Astrocyte (in vitro differentiated cells and primary cell): ENCODE results near the gene CHMP4B. TPM values are rescaled to one million over a fixed set of nuclear protein-coding genes. Genes with fewer than 3 reads are reported as not detected.

Experiments
- DNase-seq: peaks from one replicate; pipeline ENCODE4 v3.0.0-alpha.2; 2010; ENCODE audit warnings: low read depth
- FAIRE-seq: peaks from 2 replicates; lab custom pipeline; 2011; peaks lifted over from hg19 to GRCh38; lab: Jason Lieb, UNC
- H2AFZ ChIP-seq: 2 replicates; pipeline ENCODE4 v1.6.0; 2012; ENCODE audit warnings: low read depth, low read length, inconsistent platforms
- H3K27ac ChIP-seq: 2 replicates; pipeline ENCODE4 v1.5.1; 2011; ENCODE audit warnings: low read depth, low read length, inconsistent platforms
- H3K27me3 ChIP-seq: 2 replicates; pipeline ENCODE4 v1.6.0; 2011; ENCODE audit warnings: low read length, inconsistent platforms; ENCODE audit not compliant: insufficient read depth
- H3K36me3 ChIP-seq: 2 replicates; pipeline ENCODE4 v1.5.1; 2011; ENCODE audit warnings: low read length, inconsistent platforms; ENCODE audit not compliant: insufficient read depth
- H3K4me1 ChIP-seq: 2 replicates; pipeline ENCODE4 v1.5.1; 2011; ENCODE audit warnings: low read length, inconsistent platforms; ENCODE audit not compliant: insufficient read depth
- H3K4me2 ChIP-seq: 2 replicates; pipeline ENCODE4 v1.6.0; 2012; ENCODE audit warnings: low read length, inconsistent platforms
- H3K4me3 ChIP-seq: 2 replicates; pipeline ENCODE4 v1.5.1; 2011; ENCODE audit warnings: low read depth, mild to moderate bottlenecking, low read length, inconsistent platforms; ENCODE audit not compliant: insufficient read depth
- H3K79me2 ChIP-seq: 2 replicates; pipeline ENCODE4 v1.6.0; 2012; ENCODE audit warnings: mild to moderate bottlenecking, low read length, inconsistent platforms; ENCODE audit not compliant: insufficient read depth
- H3K9ac ChIP-seq: 2 replicates; pipeline ENCODE4 v1.6.0; 2012; ENCODE audit warnings: mild to moderate bottlenecking, low read length, inconsistent platforms
- H3K9me3 ChIP-seq: 2 replicates; pipeline ENCODE4 v1.5.1; 2012; ENCODE audit warnings: low read depth, mild to moderate bottlenecking, low read length, inconsistent platforms; ENCODE audit not compliant: insufficient read depth
- H4K20me1 ChIP-seq: 2 replicates; pipeline ENCODE4 v1.6.0; 2012; ENCODE audit warnings: low read length, inconsistent platforms; ENCODE audit not compliant: insufficient read depth
- H3K27ac Mint-ChIP-seq: one replicate; pipeline ENCODE4 v1.8.0; 2021; ENCODE audit warnings: mild to moderate bottlenecking, mixed read lengths; ENCODE audit not compliant: unreplicated experiment
- H3K27me3 Mint-ChIP-seq: one replicate; pipeline ENCODE4 v1.8.0; 2021; ENCODE audit warnings: low read depth, mixed read lengths; ENCODE audit not compliant: unreplicated experiment
- H3K36me3 Mint-ChIP-seq: one replicate; pipeline ENCODE4 v1.8.0; 2021; ENCODE audit warnings: low read depth, mixed read lengths; ENCODE audit not compliant: unreplicated experiment
- H3K4me1 Mint-ChIP-seq: one replicate; pipeline ENCODE4 v1.8.0; 2021; ENCODE audit warnings: low read depth, mixed read lengths; ENCODE audit not compliant: unreplicated experiment
- H3K4me3 Mint-ChIP-seq: one replicate; pipeline ENCODE4 v1.8.0; 2021; ENCODE audit warnings: mild to moderate bottlenecking, moderate library complexity, mixed read lengths; ENCODE audit not compliant: unreplicated experiment
- H3K9me3 Mint-ChIP-seq: one replicate; pipeline ENCODE4 v1.8.0; 2021; ENCODE audit warnings: mild to moderate bottlenecking, mixed read lengths; ENCODE audit not compliant: unreplicated experiment
- EZH2 ChIP-seq: IDR thresholded peaks from 2 replicates; pipeline ENCODE4 v1.6.1; 2012; ENCODE audit warnings: mild to moderate bottlenecking, low read length, inconsistent platforms; ENCODE audit not compliant: insufficient read depth
- total RNA-seq: library from RNA; stranded (reverse); gene quantifications from 2 replicates; pipeline ENCODE4 v1.2.1, GENCODE V29; 2021
- TF ChIP-seq, protein P1 (sequence below): IDR thresholded peaks from 2 replicates; pipeline ENCODE4 v1.5.1; 2011; ENCODE audit warnings: low read depth, mild to moderate bottlenecking, inconsistent platforms, low read length, moderate library complexity; ENCODE audit not compliant: insufficient read depth

CHMP4B gene
- total RNA-seq, 1 donor from 2014 or later = 90.6 TPM

DNA sequence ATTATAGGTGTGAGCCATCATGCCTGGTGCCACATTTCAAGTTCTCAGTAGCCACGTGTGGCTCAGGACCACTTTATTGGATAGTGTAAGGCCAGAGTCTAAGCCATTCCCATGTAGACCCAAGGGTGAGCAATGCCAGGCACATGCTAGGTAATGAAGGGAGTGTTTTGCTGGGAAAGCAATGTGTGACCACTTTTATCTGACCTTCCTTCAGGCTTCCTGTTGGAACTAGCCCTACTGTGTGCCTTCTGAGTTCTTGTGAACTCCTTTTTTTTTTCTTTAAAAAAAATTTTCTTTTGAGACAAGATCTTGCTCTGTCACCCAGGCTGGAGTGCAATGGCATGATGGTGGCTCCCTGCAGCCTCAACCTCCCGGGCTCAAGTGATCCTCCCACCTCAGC, 46.0 kb upstream of the CHMP4B start:
- DNase-seq (no peak), FAIRE-seq (no peak)
- Histone ChIP-seq H3K4me3 (no peak overlapping the region), H3K36me3 (no peaks in the 10 kb centered on the region), H3K27ac (no peak overlapping the region), H3K4me1 (no peaks in the 10 kb centered on the region), H2AFZ (no peak overlapping the region), H3K27me3 (no peaks in the 10 kb centered on the region), H4K20me1 (no peaks in the 10 kb centered on the region), H3K4me2 (no peak overlapping the region), H3K9me3 (no peaks in the 10 kb centered on the region), H3K79me2 (no peaks in the 10 kb centered on the region), H3K9ac (no peak overlapping the region)
- no peaks in the 10 kb centered on the region for H3K27me3 Mint-ChIP-seq
- no peak overlapping the region for H3K4me3 Mint-ChIP-seq
- TF ChIP-seq, protein P1, sequence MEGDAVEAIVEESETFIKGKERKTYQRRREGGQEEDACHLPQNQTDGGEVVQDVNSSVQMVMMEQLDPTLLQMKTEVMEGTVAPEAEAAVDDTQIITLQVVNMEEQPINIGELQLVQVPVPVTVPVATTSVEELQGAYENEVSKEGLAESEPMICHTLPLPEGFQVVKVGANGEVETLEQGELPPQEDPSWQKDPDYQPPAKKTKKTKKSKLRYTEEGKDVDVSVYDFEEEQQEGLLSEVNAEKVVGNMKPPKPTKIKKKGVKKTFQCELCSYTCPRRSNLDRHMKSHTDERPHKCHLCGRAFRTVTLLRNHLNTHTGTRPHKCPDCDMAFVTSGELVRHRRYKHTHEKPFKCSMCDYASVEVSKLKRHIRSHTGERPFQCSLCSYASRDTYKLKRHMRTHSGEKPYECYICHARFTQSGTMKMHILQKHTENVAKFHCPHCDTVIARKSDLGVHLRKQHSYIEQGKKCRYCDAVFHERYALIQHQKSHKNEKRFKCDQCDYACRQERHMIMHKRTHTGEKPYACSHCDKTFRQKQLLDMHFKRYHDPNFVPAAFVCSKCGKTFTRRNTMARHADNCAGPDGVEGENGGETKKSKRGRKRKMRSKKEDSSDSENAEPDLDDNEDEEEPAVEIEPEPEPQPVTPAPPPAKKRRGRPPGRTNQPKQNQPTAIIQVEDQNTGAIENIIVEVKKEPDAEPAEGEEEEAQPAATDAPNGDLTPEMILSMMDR = no peak
- no peak for TF ChIP-seq EZH2
- H3K27ac Mint-ChIP-seq = no peak overlapping the region
- H3K36me3 Mint-ChIP-seq = peaks cover 10% of the 10 kb centered on the region
- no peaks in the 10 kb centered on the region for H3K4me1 Mint-ChIP-seq
- H3K9me3 Mint-ChIP-seq = no peaks in the 10 kb centered on the region

DNA sequence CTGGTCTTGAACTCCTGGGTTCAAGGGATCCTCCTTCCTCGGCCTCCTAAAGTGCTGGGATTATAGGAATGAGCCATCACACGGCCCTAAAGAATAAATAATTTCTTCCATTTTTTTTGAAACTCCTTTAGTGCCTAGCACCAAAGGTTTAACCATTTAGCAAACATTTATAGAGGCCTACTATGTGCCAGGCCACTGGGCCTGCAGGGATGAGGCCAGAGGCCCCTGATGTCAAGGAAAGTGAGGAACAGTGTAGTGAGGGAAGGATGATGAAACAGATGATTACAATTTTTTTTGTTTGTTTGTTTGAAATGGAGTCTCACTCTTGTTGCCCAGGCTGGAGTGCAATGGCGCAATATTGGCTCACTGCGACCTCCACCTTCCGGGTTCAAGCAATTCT, 45.6 kb upstream of the CHMP4B start:
- Mint-ChIP-seq H3K27ac (no peak overlapping the region), H3K4me1 (no peaks in the 10 kb centered on the region), H3K9me3 (no peaks in the 10 kb centered on the region), H3K36me3 (peaks cover 10% of the 10 kb centered on the region), H3K27me3 (no peaks in the 10 kb centered on the region), H3K4me3 (no peak overlapping the region)
- Histone ChIP-seq H3K27ac (no peak overlapping the region), H3K79me2 (no peaks in the 10 kb centered on the region), H4K20me1 (no peaks in the 10 kb centered on the region), H2AFZ (no peak overlapping the region), H3K9ac (no peak overlapping the region), H3K4me3 (no peak overlapping the region), H3K9me3 (no peaks in the 10 kb centered on the region), H3K27me3 (no peaks in the 10 kb centered on the region), H3K4me2 (no peak overlapping the region), H3K36me3 (no peaks in the 10 kb centered on the region), H3K4me1 (no peaks in the 10 kb centered on the region)
- no peak for TF ChIP-seq EZH2
- TF ChIP-seq, protein P1 = no peak
- no peak for FAIRE-seq
- DNase-seq = no peak

DNA sequence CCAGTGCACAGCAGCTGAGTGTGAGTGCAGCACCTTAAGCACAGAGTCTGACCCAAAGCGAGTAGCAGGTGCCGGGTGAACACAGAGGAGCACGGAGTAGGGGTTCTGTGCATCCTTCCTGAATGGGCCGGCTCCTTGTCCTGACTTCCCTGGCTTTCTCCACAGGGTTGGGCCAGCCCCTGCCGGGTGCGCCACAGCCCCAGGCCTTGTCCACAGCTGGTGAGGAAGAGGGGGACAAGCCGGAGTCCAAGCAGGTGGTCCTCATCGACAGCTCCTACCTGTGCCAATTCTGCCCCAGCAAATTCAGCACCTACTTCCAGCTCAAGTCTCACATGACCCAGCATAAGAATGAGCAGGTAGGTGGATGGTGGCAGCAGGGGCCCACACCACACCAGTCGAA, 44.5 kb upstream of the CHMP4B start:
- no peaks in the 10 kb centered on the region for H3K79me2 ChIP-seq
- H3K9ac ChIP-seq = no peak overlapping the region
- H3K27ac ChIP-seq = no peak overlapping the region
- H2AFZ ChIP-seq = no peak overlapping the region
- Mint-ChIP-seq H3K27me3 (no peaks in the 10 kb centered on the region), H3K4me3 (no peak overlapping the region), H3K4me1 (no peaks in the 10 kb centered on the region), H3K36me3 (peaks cover 10% of the 10 kb centered on the region), H3K9me3 (no peaks in the 10 kb centered on the region), H3K27ac (no peak overlapping the region)
- no peaks in the 10 kb centered on the region for H3K36me3 ChIP-seq
- H4K20me1 ChIP-seq = no peaks in the 10 kb centered on the region
- no peaks in the 10 kb centered on the region for H3K9me3 ChIP-seq
- H3K27me3 ChIP-seq = no peaks in the 10 kb centered on the region
- no peak for FAIRE-seq
- DNase-seq = no peak
- no peak overlapping the region for H3K4me2 ChIP-seq
- no peak overlapping the region for H3K4me3 ChIP-seq
- no peaks in the 10 kb centered on the region for H3K4me1 ChIP-seq
- TF ChIP-seq, protein P1 = no peak
- no peak for TF ChIP-seq EZH2
